ENCODE measurements around the gene STXBP6.

DNA sequence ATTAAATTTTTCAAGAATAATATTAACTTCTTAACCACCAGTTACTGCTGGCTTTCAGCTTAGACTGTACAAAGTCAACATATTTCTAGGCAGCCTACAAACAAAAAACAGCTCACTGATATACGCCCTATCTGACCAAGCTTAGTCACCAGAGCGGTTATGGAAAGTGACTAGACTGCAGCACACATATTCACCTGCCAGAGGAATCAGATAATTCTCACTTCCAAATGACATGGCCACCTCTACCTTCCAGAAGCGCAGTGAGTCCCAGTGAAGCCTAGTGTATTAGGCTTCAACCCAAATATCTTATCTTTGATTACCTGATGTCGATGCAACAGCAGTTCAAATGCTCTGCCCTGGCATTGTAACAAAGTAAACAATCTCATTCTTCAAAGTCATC lies 8.5 kb downstream of the STXBP6 start:
- TF ChIP-seq CTCF (IDR thresholded peaks at IDR 0.05) (no peak), POLR2A (IDR thresholded peaks at IDR 0.05) (no peak)

All from uterus (tissue), 2 donors.